HepG2 (cell line): ENCODE results near the gene PXMP4.

Experiments used
- CTCF ChIP-seq: sonication (generic); formaldehyde crosslinking; IDR thresholded peaks from 2 replicates; pipeline ENCODE4 v1.5.0; 2020; ENCODE audit warnings: mild to moderate bottlenecking, missing genetic modification reagents, moderate library complexity
- EP300 ChIP-seq, 3 experiments: sonication (generic) in 1 of 3; formaldehyde crosslinking in 1 of 3; IDR thresholded peaks; 2 replicates each; pipeline versions ENCODE4 v1.5.1 to v1.6.1; 2011 to 2020; ENCODE audit warnings: low read depth in 2 of 3, low read length in 2 of 3, borderline replicate concordance in 1 of 3, improper control_type of control experiment in 1 of 3, mild to moderate bottlenecking in 1 of 3, missing genetic modification reagents in 1 of 3, moderate library complexity in 1 of 3
- GATAD2A ChIP-seq: IDR thresholded peaks from 2 replicates; pipeline ENCODE4 v1.6.1; 2016
- HNRNPH1 ChIP-seq: fragments of 200-400 bp; formaldehyde crosslinking; optimal IDR thresholded peaks from 2 replicates; pipeline ENCODE3; 2017; ENCODE audit warnings: mild to moderate bottlenecking, low read depth, low read length
- JUNB ChIP-seq: sonication (generic); formaldehyde crosslinking; IDR thresholded peaks from 2 replicates; pipeline ENCODE4 v1.8.0; 2022; ENCODE audit warnings: missing genetic modification reagents, mild to moderate bottlenecking, borderline replicate concordance
- PRDM10 ChIP-seq: sonication (generic); formaldehyde crosslinking; IDR thresholded peaks from 2 replicates; pipeline ENCODE4 v1.4.0; 2020; ENCODE audit warnings: low read depth, missing genetic modification reagents
- ZNF224 ChIP-seq: sonication (generic); formaldehyde crosslinking; IDR thresholded peaks from 2 replicates; pipeline ENCODE4 v1.5.0; 2020; ENCODE audit warnings: mild to moderate bottlenecking, missing genetic modification reagents
- ZNF317 ChIP-seq: sonication (generic); formaldehyde crosslinking; IDR thresholded peaks from 2 replicates; pipeline ENCODE4 v1.5.0; 2020; ENCODE audit warnings: mild to moderate bottlenecking, missing genetic modification reagents

- no peak for TF ChIP-seq EP300 (IDR thresholded peaks at IDR 0.05; ENCODE audit: low read depth in 2 of 2, low read length in 2 of 2)
- no peak for TF ChIP-seq EP300 (CRISPR knock-in tag; IDR thresholded peaks at IDR 0.05; ENCODE audit: borderline replicate concordance)
- TF ChIP-seq ZNF317, result no peak
- no peak for TF ChIP-seq JUNB
- TF ChIP-seq GATAD2A (CRISPR knock-in tag), result no peak
- TF ChIP-seq ZNF224 (CRISPR knock-in tag), result no peak
- no peak for TF ChIP-seq HNRNPH1
- TF ChIP-seq CTCF (CRISPR knock-in tag), result no peak
- TF ChIP-seq PRDM10 (CRISPR knock-in tag), result no peak
Measured at GRCh38 chr20:33655164-33655563, 64.9 kb downstream of the PXMP4 start.
